ENCODE measurements around the gene ADAM8. TPM values are rescaled to one million over a fixed set of nuclear protein-coding genes. Genes with fewer than 3 reads are reported as not detected.
"Not testable (repeated sequence)": the region's sequence is repeated elsewhere in the genome, so short reads cannot be mapped to it uniquely, and the experiment has no call there.

ADAM8 gene
- total RNA-seq, 1 donor from 2014 or later: 123 TPM

DNA sequence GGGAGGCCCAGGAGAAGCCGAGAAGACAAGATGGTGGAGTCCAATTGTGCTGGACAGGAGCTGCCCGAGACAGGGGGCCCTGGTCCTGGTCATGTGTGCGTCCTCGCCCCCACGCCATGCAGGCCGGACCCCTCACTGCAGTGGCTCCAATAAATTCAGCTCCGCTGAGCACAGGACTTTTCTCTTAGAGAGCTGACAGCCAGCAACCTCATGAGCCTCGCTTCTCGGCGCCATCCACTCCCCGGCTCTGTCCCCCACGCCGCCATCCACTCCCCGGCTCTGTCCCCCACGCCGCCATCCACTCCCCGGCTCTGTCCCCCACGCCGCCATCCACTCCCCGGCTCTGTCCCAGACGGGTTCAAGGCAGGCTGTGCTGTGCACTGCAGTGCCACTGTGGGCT lies 49.4 kb downstream of the ADAM8 start:
- H3K4me3 ChIP-seq (ENCODE audit: low read depth, low read length): no peak overlapping the region
- H3K27me3 ChIP-seq (ENCODE audit: control insufficient read depth, insufficient read depth, low read length): peaks cover 76% of the 10 kb centered on the region
- no peaks in the 10 kb centered on the region for H3K36me3 ChIP-seq (ENCODE audit: control insufficient read depth, insufficient read depth, low read length)
- DNase-seq (ENCODE audit: low read depth): no peak
- TF ChIP-seq, protein P1, sequence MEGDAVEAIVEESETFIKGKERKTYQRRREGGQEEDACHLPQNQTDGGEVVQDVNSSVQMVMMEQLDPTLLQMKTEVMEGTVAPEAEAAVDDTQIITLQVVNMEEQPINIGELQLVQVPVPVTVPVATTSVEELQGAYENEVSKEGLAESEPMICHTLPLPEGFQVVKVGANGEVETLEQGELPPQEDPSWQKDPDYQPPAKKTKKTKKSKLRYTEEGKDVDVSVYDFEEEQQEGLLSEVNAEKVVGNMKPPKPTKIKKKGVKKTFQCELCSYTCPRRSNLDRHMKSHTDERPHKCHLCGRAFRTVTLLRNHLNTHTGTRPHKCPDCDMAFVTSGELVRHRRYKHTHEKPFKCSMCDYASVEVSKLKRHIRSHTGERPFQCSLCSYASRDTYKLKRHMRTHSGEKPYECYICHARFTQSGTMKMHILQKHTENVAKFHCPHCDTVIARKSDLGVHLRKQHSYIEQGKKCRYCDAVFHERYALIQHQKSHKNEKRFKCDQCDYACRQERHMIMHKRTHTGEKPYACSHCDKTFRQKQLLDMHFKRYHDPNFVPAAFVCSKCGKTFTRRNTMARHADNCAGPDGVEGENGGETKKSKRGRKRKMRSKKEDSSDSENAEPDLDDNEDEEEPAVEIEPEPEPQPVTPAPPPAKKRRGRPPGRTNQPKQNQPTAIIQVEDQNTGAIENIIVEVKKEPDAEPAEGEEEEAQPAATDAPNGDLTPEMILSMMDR (IDR thresholded peaks at IDR 0.05; ENCODE audit: insufficient read depth, low read length, poor library complexity, severe bottlenecking): no peak

DNA sequence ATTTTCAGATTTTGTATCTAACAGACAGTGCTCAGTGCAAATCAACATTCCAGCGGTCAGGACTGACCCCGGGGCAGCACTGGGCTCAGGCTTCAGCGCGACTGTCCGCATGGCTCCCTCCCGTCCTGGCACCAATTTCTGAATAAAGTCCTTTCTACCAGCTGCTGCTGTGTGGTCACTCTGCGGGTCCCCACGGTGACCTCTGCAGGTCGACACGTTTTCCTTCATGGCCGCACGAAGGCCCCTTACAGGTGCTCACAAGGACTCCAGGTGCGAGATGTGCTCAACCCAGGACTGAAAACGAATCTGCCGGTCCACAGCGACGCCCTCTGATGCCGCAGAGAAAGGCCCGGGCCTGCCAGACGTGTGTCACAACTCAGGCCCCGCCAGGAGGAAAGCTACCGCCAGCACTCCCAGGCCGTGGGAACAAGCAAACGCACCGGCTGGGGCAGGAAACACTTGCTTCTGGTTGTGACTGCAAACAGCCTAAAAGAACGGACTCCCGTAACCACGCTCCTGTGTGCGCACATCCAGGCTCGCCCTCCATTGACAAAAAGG lies 50.3 kb downstream of the ADAM8 start:
- DNase-seq (ENCODE audit: low read depth): no peak
- H3K27me3 ChIP-seq (ENCODE audit: control insufficient read depth, insufficient read depth, low read length): peaks cover 68% of the 10 kb centered on the region
- TF ChIP-seq, protein P1 (IDR thresholded peaks at IDR 0.05; ENCODE audit: insufficient read depth, low read length, poor library complexity, severe bottlenecking): no peak
- no peaks in the 10 kb centered on the region for H3K36me3 ChIP-seq (ENCODE audit: control insufficient read depth, insufficient read depth, low read length)
- no peak overlapping the region for H3K4me3 ChIP-seq (ENCODE audit: low read depth, low read length)

DNA sequence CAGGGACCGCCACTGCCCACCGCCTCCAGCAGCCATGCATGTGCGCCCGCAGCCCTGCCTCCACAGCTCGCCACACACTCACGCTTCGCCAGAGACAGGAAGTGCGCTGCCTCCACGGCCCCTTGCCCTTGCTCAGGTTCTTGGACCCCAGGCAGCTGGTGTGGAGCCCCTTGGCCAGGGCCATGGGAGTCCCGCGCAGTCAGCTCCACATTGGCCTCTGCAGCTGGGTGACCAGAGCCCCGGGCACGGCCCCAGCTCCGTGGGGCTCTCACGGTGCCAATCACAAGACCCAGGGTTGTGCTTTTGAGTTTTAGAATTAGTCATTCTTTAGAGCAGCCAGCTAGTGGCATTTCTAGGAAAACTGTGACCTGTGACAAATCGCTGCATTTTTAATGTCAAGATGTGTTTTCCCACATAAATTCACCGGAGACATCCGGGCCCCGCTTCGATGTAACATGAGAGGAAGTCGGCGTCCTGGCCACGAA lies 50.9 kb downstream of the ADAM8 start:
- Histone ChIP-seq H3K4me3 (ENCODE audit: low read depth, low read length) (no peak overlapping the region), H3K27me3 (ENCODE audit: control insufficient read depth, insufficient read depth, low read length) (peaks cover 69% of the 10 kb centered on the region), H3K36me3 (ENCODE audit: control insufficient read depth, insufficient read depth, low read length) (no peaks in the 10 kb centered on the region)
- TF ChIP-seq, protein P1 (IDR thresholded peaks at IDR 0.05; ENCODE audit: insufficient read depth, low read length, poor library complexity, severe bottlenecking): no peak
- no peak for DNase-seq (ENCODE audit: low read depth)

DNA sequence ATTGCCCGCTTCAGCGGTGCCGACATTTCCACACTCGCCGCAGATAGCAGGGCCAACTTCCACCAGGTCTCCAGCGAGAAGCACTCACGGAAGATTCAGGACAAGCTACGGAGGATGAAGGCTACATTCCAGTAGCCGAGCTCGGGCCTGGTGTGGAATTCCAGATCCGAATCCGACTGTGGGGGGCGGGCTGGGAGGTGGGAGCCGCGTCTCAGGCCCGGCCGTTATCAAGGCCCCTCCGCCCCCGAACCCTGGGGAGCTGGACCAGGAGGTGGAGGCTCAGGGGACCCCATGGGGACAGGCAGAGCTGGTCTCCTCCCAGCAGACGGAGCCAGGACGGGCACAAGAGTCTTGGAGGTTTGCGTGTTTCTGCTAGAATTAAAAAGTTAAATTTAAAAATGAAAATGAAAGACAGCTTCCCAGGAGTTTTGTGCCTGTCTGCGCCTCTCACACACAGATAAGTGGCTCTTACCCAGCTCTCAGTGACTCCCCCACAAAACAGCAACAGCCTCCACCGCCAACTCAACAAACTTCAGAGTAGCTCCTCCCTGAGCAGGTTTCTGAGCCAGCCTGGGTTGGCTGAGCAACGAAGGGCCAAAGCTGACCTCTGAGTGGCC lies 51.8 kb downstream of the ADAM8 start:
- H3K4me3 ChIP-seq (ENCODE audit: low read depth, low read length): no peak overlapping the region
- TF ChIP-seq, protein P1 (IDR thresholded peaks at IDR 0.05; ENCODE audit: insufficient read depth, low read length, poor library complexity, severe bottlenecking): no peak
- DNase-seq (ENCODE audit: low read depth): peak; percentile 5
- no peaks in the 10 kb centered on the region for H3K36me3 ChIP-seq (ENCODE audit: control insufficient read depth, insufficient read depth, low read length)
- peaks cover 67% of the 10 kb centered on the region for H3K27me3 ChIP-seq (ENCODE audit: control insufficient read depth, insufficient read depth, low read length)

DNA sequence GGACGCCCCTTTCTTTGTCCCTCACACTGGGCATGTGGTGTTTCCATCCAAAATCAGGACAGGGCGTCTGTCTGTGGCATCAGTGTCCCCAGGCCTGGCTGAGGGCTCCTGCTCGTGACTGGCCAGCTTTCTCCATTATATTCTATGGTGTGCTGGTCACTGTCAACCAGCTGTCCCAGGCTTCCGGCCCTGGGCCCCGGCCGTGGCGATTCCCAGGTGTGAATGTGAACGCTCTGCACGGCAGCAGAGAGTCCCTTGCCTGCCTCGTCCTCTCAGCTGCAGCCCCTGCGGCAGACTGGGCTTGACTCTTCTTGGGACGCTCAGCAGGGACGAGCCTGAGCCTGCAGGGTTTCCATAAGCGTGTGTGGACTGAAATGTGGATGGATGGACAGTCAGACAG lies 52.6 kb downstream of the ADAM8 start:
- Histone ChIP-seq H3K27me3 (ENCODE audit: control insufficient read depth, insufficient read depth, low read length) (peaks cover 68% of the 10 kb centered on the region), H3K4me3 (ENCODE audit: low read depth, low read length) (no peak overlapping the region), H3K36me3 (ENCODE audit: control insufficient read depth, insufficient read depth, low read length) (no peaks in the 10 kb centered on the region)
- TF ChIP-seq, protein P1 (IDR thresholded peaks at IDR 0.05; ENCODE audit: insufficient read depth, low read length, poor library complexity, severe bottlenecking): no peak
- DNase-seq (ENCODE audit: low read depth): no peak

DNA sequence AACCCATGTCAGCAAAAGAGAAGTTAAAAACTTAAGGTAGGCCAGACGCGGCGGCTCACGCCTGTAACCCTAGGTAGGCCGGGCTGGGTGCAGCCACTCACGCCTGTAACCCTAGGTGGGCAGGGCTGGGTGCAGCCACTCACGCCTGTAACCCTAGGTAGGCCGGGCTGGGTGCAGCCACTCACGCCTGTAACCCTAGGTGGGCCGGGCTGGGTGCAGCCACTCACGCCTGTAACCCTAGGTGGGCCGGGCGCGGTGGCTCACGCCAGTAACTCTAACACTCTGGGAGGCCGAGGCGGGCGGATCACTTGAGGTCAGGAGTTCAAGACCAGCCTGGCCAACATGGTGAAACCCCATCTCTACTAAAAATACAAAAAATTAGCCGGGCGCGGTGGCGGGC lies 54.9 kb downstream of the ADAM8 start:
- not testable (repeated sequence) for DNase-seq (ENCODE audit: low read depth); H3K4me3 ChIP-seq (ENCODE audit: low read depth, low read length); H3K36me3 ChIP-seq (ENCODE audit: control insufficient read depth, insufficient read depth, low read length)
- peaks cover 55% of the 10 kb centered on the region for H3K27me3 ChIP-seq (ENCODE audit: control insufficient read depth, insufficient read depth, low read length)

Measured in kidney epithelial cell (primary cell).